Measurements from ENCODE around the gene CHST11. TPM values are rescaled to one million over a fixed set of nuclear protein-coding genes. Genes with fewer than 3 reads are reported as not detected.

Gene CHST11
- total and polyA plus RNA-seq, 2 of the 4 experiments (the other 2 are of a cell fraction) = 1.4 to 2.7 TPM

DNA sequence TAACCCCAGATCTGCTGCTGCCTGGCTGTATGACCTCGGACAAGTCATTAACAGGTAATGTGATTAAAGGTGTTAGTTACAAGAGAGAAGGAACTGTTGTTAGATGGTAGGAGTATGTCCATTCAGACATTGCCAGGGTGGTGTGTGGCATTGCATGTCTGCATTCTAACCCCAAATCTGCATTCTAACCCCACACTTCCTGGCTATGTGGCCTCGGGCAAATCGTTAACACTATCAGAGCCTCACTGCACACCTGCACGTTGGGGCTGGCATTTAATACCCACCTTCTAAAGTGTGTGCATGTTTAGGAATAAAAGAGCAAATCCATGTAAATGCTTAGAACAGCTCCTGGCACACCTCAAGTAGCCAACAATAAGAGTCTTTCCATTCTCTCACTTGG is 46.4 kb downstream of the CHST11 start:
- CTCF ChIA-PET = no interaction called here
- Histone ChIP-seq H3K23ac (ENCODE audit: low read depth, low read length) (no peak overlapping the region), H3K9me1 (ENCODE audit: insufficient read depth, low read length) (no peaks in the 10 kb centered on the region; the same call in 1 of the 2 replicates), H2BK120ac (ENCODE audit: low read depth, low read length) (no peak overlapping the region), H3K9me3 (ENCODE audit: control insufficient read depth, insufficient read depth, low read length) (peaks cover 2% of the 10 kb centered on the region; the same call in 1 of the 2 replicates), H3K9ac (ENCODE audit: low read depth, low read length) (no peak overlapping the region), H3K4me3 (ENCODE audit: insufficient read depth, low read depth, low read length) (no peak overlapping the region), H4K8ac (ENCODE audit: low read depth in 2 of 2, low read length in 2 of 2) (no peak overlapping the region), H2AK9ac (replicated peaks; ENCODE audit: low read depth, low read length, poor library complexity) (no peak overlapping the region), H2BK20ac (ENCODE audit: low read depth, low read length) (no peak overlapping the region), H2AFZ (replicated peaks; ENCODE audit: low read length, poor library complexity) (no peak overlapping the region), H2BK15ac (ENCODE audit: low read depth, low read length) (no peak overlapping the region), H3K14ac (replicated peaks; ENCODE audit: low read depth, low read length) (no peak overlapping the region), H3K4me1 (ENCODE audit: control insufficient read depth, insufficient read depth, low read length) (no peaks in the 10 kb centered on the region), H3K27me3 (ENCODE audit: control insufficient read depth, insufficient read depth, low read length) (peaks cover 29% of the 10 kb centered on the region), H4K91ac (ENCODE audit: insufficient read depth, low read depth, low read length) (no peak overlapping the region), H4K20me1 (ENCODE audit: insufficient read depth, low read length) (no peaks in the 10 kb centered on the region), H3K4me2 (ENCODE audit: low read depth, low read length) (no peak overlapping the region), H3K4ac (ENCODE audit: low read depth, low read length) (no peak overlapping the region), H2AK5ac (ENCODE audit: low read depth, low read length) (no peak overlapping the region), H3K56ac (ENCODE audit: extremely low read depth, insufficient read depth, low read length) (no peak overlapping the region), H3K36me3 (ENCODE audit: control insufficient read depth, insufficient read depth, low read length) (no peaks in the 10 kb centered on the region), H4K5ac (ENCODE audit: low read depth, low read length) (no peak overlapping the region), H2BK5ac (ENCODE audit: low read depth, low read length, poor library complexity, severe bottlenecking) (no peak overlapping the region), H3K79me1 (ENCODE audit: low read depth in 1 of 2, low read length in 2 of 2) (no peaks in the 10 kb centered on the region), H3K27ac (ENCODE audit: insufficient read depth, low read length) (no peak overlapping the region), H3K18ac (ENCODE audit: low read depth, low read length) (no peak overlapping the region)
- in situ Hi-C loops (cut with MboI; ENCODE audit: low sequenced_read_pairs) (no loop called here), intact Hi-C loops (cut with micrococcal nuclease) (no loop called here), dilution Hi-C loops (cut with HindIII; ENCODE audit: low sequenced_read_pairs, unreplicated experiment) (no loop called here)
- no TSS peak for BruUV-seq (replicated peaks)
- DNase-seq = no peak
- WGBS, 2 experiments (ENCODE audit: extremely low coverage in 2 of 2, insufficient read length in 1 of 2) = no CpG with 5 or more reads among the region's 4 CpGs
- TF ChIP-seq SMC3 (IDR thresholded peaks at IDR 0.05; ENCODE audit: low read depth, low read length) (no peak), POLR2A (IDR thresholded peaks at IDR 0.05; ENCODE audit: low read depth, low read length) (no peak), RAD21 (IDR thresholded peaks at IDR 0.05; ENCODE audit: low read length) (no peak), FOS (IDR thresholded peaks at IDR 0.05; ENCODE audit: low read depth, low read length) (no peak), MXI1 (IDR thresholded peaks at IDR 0.05; ENCODE audit: borderline replicate concordance, low read depth, low read length) (no peak), MAZ (IDR thresholded peaks at IDR 0.05; ENCODE audit: borderline replicate concordance, low read depth, low read length) (no peak), MAFK (IDR thresholded peaks at IDR 0.05; ENCODE audit: low read depth, low read length) (no peak)
- ATAC-seq (ENCODE audit: low read depth) = no peak
- POLR2A ChIA-PET (ENCODE audit: unreplicated experiment) = no interaction called here
